Liver (tissue), 9 donors: ENCODE measurements around the gene C16orf92. TPM values are rescaled to one million over a fixed set of nuclear protein-coding genes. Genes with fewer than 3 reads are reported as not detected.

Source experiments
- DNase-seq: peaks from one replicate; pipeline ENCODE4 v3.0.0-alpha.2; 2017; ENCODE audit warnings: low spot score
- H3K27ac ChIP-seq, 2 donors: one replicate each; pipeline ENCODE4 v1.7.0; 2013; ENCODE audit warnings: inconsistent platforms in 2 of 2, low read length in 2 of 2, control low read depth in 1 of 2, low read depth in 1 of 2, mild to moderate bottlenecking in 1 of 2
- H3K27me3 ChIP-seq, 4 donors: one replicate each; pipeline versions ENCODE4 v1.6.1 to v1.7.0; 2013; ENCODE audit warnings: low read length in 3 of 4, inconsistent platforms in 1 of 4, mild to moderate bottlenecking in 1 of 4, moderate library complexity in 1 of 4; ENCODE audit not compliant: control insufficient read depth in 4 of 4, insufficient read depth in 4 of 4
- H3K36me3 ChIP-seq, 4 donors: one replicate each; pipeline versions ENCODE4 v1.6.1 to v1.7.0; 2013; ENCODE audit warnings: low read length in 3 of 4, mild to moderate bottlenecking in 3 of 4, low read depth in 1 of 4, moderate library complexity in 1 of 4; ENCODE audit not compliant: control insufficient read depth in 4 of 4, insufficient read depth in 3 of 4
- H3K4me1 ChIP-seq, 4 donors: one replicate each; pipeline versions ENCODE4 v1.6.1 to v1.7.0; 2013; ENCODE audit warnings: low read length in 3 of 4, mild to moderate bottlenecking in 3 of 4, moderate library complexity in 1 of 4; ENCODE audit not compliant: control insufficient read depth in 4 of 4, insufficient read depth in 4 of 4
- H3K4me3 ChIP-seq, 3 donors: one replicate each; pipeline versions ENCODE4 v1.6.1 to v1.7.0; 2013; ENCODE audit warnings: low read length in 3 of 3, control low read depth in 1 of 3, low read depth in 1 of 3, mild to moderate bottlenecking in 1 of 3
- H3K9ac ChIP-seq, 2 donors: one replicate each; pipeline ENCODE4 v1.7.0; 2013; ENCODE audit warnings: low read length in 2 of 2, mild to moderate bottlenecking in 2 of 2, moderate library complexity in 2 of 2, control low read depth in 1 of 2, low read depth in 1 of 2
- H3K9me3 ChIP-seq, 4 donors: one replicate each; pipeline versions ENCODE4 v1.6.1 to v1.7.0; 2013; ENCODE audit warnings: low read length in 3 of 4; ENCODE audit not compliant: control insufficient read depth in 4 of 4
- EGR1 ChIP-seq, 2 donors: IDR thresholded peaks; 2 replicates each; pipeline ENCODE4 v1.6.1; 2016 to 2018; ENCODE audit warnings: antibody characterized with exemption in 2 of 2, low read depth in 2 of 2
- FOXA1 ChIP-seq: IDR thresholded peaks from 2 replicates; pipeline ENCODE4 v1.6.1; 2016; ENCODE audit warnings: antibody characterized with exemption
- FOXA2 ChIP-seq: IDR thresholded peaks from 2 replicates; pipeline ENCODE4 v1.6.1; 2016; ENCODE audit warnings: antibody characterized with exemption
- GABPA ChIP-seq, 2 donors: IDR thresholded peaks in 1 of 2; conservative IDR thresholded peaks in 1 of 2; 2 replicates each; pipeline ENCODE4 v1.6.1; 2016; ENCODE audit warnings: antibody characterized with exemption in 2 of 2, mild to moderate bottlenecking in 1 of 2, moderate library complexity in 1 of 2
- HNF4A ChIP-seq, 2 donors: conservative IDR thresholded peaks; 2 replicates each; pipeline ENCODE4 v1.6.1; 2016; ENCODE audit warnings: antibody characterized with exemption in 2 of 2, mild to moderate bottlenecking in 2 of 2
- HNF4G ChIP-seq: IDR thresholded peaks from 2 replicates; pipeline ENCODE4 v1.6.1; 2016; ENCODE audit warnings: antibody characterized with exemption
- NR2F2 ChIP-seq: IDR thresholded peaks from 2 replicates; pipeline ENCODE4 v1.6.1; 2016; ENCODE audit warnings: antibody characterized with exemption
- RAD21 ChIP-seq, 2 donors: IDR thresholded peaks; 2 replicates each; pipeline ENCODE4 v1.6.1; 2016; ENCODE audit warnings: antibody characterized with exemption in 2 of 2, mild to moderate bottlenecking in 2 of 2
- RXRA ChIP-seq, 2 donors: IDR thresholded peaks; 2 replicates each; pipeline ENCODE4 v1.6.1; 2017 to 2018; ENCODE audit warnings: antibody characterized with exemption in 2 of 2, mild to moderate bottlenecking in 1 of 2
- TAF1 ChIP-seq: conservative IDR thresholded peaks from 2 replicates; pipeline ENCODE4 v1.6.1; 2016; ENCODE audit warnings: antibody characterized with exemption, mild to moderate bottlenecking
- YY1 ChIP-seq: IDR thresholded peaks from 2 replicates; pipeline ENCODE4 v1.6.1; 2016; ENCODE audit warnings: antibody characterized with exemption, mild to moderate bottlenecking
- WGBS: extraction: QIAGEN DNeasy Blood & Tissue Kit; methylation state at CpG from one replicate; pipeline ENCODE4 v1.1.7; 2013; 5-methylcytosine and 5-hydroxymethylcytosine counted together
- polyA plus RNA-seq, 2 donors: library from polyadenylated mRNA; stranded (reverse) in 1 of 2; unstranded in 1 of 2; fragments of 200-250 nt in 1 of 2; fragments of >200 nt in 1 of 2; fragmentation: Nextera tagmentation in 1 of 2; extraction: Ambion mirVana in 1 of 2; gene quantifications; one replicate each; pipeline versions ENCODE4 v1.2.1 to v1.2.3, GENCODE V29; 2013 to 2015
- total RNA-seq, 2 donors: library from RNA; depleted of rRNA; stranded (reverse); fragments of >200 nt; gene quantifications; one replicate each; pipeline ENCODE4 v1.2.3, GENCODE V29; 2014
- TF ChIP-seq, protein P1 (sequence below): IDR thresholded peaks from 2 replicates; pipeline ENCODE4 v1.6.1; 2016; ENCODE audit warnings: antibody characterized with exemption
- TF ChIP-seq, protein P2 (sequence below): IDR thresholded peaks from 2 replicates; pipeline ENCODE4 v1.6.1; 2016; ENCODE audit warnings: antibody characterized with exemption
- TF ChIP-seq, protein P3 (sequence below): IDR thresholded peaks from 2 replicates; pipeline ENCODE4 v1.6.1; 2016; ENCODE audit warnings: antibody characterized with exemption
- TF ChIP-seq, protein P4 (sequence below): fragments of 150-350 bp; IDR thresholded peaks from 2 replicates; pipeline ENCODE4 v1.5.1; 2017; ENCODE audit warnings: improper control_type of control experiment, low read depth, low read length; ENCODE audit not compliant: missing input control
- donor health status: healthy.
- donor health status: healthy.
- donor health status: healthy.
- donor health status: healthy.
- donor health status: healthy.

Gene C16orf92
- total and polyA plus RNA-seq, 4 donors = not detected

DNA sequence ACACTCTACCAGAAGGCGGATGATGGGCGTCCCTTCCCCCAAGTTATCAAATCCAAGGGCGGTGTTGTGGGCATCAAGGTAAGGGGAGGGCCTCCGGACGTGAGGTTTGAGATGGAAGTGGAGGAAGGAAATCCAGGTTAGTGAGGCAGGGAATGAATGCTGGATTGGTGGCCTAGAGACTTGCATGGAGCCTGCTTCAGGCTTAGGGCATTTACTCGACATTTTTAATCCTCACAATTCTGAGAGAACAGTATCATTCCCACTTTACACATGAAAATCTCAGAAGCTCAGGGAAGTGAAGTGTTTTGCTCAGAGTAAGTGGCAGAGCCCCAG, 44.6 kb downstream of the C16orf92 start:
- Histone ChIP-seq H3K36me3 (peaks cover 14 to 38% (median 35%) of the 10 kb centered on the region in 4 donors), H3K27ac (peak overlapping the region in 1 of 2 donors; percentile 100), H3K4me1 (peaks cover 0 to 34% (median 14%) of the 10 kb centered on the region in 4 donors), H3K9me3 (no peaks in the 10 kb centered on the region), H3K27me3 (no peaks in the 10 kb centered on the region), H3K4me3 (peak overlapping the region in 1 of 3 donors; percentile 5), H3K9ac (no peak overlapping the region)
- WGBS = 88% methylated on average over 6 of the region's 6 CpGs
- no peak for TF ChIP-seq HNF4A (conservative IDR thresholded peaks at IDR 0.05)
- TF ChIP-seq GABPA (IDR thresholded peaks at IDR 0.05 in 1 of 2, conservative IDR thresholded peaks at IDR 0.05 in 1 of 2) = no peak
- no peak for TF ChIP-seq NR2F2
- TF ChIP-seq, protein P1, sequence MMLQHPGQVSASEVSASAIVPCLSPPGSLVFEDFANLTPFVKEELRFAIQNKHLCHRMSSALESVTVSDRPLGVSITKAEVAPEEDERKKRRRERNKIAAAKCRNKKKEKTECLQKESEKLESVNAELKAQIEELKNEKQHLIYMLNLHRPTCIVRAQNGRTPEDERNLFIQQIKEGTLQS = no peak
- TF ChIP-seq YY1 = no peak
- TF ChIP-seq, protein P2, sequence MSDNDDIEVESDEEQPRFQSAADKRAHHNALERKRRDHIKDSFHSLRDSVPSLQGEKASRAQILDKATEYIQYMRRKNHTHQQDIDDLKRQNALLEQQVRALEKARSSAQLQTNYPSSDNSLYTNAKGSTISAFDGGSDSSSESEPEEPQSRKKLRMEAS = no peak
- no peak for TF ChIP-seq EGR1 (IDR thresholded peaks at IDR 0.05; ENCODE audit: low read depth in 2 of 2)
- no peak for TF ChIP-seq FOXA2
- no peak for TF ChIP-seq TAF1
- no peak for TF ChIP-seq HNF4G
- TF ChIP-seq RAD21 (IDR thresholded peaks at IDR 0.05) = no peak
- DNase-seq = no peak

DNA sequence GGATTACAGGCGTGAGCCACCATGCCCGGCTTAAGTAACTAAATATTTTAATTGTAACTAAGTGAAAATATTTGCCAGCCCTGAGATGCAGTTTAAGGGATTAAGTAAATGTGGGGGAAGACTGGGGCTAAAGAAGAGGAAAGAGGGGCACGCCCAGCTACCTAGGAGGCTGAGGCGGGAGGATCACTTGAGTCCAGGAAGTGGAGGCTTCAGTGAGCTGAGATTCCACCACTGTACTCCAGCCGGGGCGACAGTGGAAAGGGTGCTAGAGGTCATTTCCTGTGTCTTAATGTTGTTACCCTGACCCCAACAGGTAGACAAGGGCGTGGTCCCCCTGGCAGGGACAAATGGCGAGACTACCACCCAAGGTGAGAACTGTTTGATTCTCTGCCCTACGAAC, 45.3 kb downstream of the C16orf92 start:
- DNase-seq = no peak
- no peak overlapping the region for H3K9ac ChIP-seq
- H3K9me3 ChIP-seq = no peaks in the 10 kb centered on the region
- TF ChIP-seq, protein P2 = no peak
- TF ChIP-seq NR2F2 (no peak), EGR1 (IDR thresholded peaks at IDR 0.05; ENCODE audit: low read depth in 2 of 2) (no peak), FOXA1 (no peak), HNF4A (conservative IDR thresholded peaks at IDR 0.05) (no peak), TAF1 (no peak), FOXA2 (no peak), YY1 (no peak), GABPA (IDR thresholded peaks at IDR 0.05 in 1 of 2, conservative IDR thresholded peaks at IDR 0.05 in 1 of 2) (no peak), RXRA (IDR thresholded peaks at IDR 0.05) (no peak)
- TF ChIP-seq, protein P3, sequence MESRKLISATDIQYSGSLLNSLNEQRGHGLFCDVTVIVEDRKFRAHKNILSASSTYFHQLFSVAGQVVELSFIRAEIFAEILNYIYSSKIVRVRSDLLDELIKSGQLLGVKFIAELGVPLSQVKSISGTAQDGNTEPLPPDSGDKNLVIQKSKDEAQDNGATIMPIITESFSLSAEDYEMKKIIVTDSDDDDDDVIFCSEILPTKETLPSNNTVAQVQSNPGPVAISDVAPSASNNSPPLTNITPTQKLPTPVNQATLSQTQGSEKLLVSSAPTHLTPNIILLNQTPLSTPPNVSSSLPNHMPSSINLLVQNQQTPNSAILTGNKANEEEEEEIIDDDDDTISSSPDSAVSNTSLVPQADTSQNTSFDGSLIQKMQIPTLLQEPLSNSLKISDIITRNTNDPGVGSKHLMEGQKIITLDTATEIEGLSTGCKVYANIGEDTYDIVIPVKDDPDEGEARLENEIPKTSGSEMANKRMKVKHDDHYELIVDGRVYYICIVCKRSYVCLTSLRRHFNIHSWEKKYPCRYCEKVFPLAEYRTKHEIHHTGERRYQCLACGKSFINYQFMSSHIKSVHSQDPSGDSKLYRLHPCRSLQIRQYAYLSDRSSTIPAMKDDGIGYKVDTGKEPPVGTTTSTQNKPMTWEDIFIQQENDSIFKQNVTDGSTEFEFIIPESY = no peak
- TF ChIP-seq, protein P4, sequence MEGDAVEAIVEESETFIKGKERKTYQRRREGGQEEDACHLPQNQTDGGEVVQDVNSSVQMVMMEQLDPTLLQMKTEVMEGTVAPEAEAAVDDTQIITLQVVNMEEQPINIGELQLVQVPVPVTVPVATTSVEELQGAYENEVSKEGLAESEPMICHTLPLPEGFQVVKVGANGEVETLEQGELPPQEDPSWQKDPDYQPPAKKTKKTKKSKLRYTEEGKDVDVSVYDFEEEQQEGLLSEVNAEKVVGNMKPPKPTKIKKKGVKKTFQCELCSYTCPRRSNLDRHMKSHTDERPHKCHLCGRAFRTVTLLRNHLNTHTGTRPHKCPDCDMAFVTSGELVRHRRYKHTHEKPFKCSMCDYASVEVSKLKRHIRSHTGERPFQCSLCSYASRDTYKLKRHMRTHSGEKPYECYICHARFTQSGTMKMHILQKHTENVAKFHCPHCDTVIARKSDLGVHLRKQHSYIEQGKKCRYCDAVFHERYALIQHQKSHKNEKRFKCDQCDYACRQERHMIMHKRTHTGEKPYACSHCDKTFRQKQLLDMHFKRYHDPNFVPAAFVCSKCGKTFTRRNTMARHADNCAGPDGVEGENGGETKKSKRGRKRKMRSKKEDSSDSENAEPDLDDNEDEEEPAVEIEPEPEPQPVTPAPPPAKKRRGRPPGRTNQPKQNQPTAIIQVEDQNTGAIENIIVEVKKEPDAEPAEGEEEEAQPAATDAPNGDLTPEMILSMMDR = no peak
- H3K27ac ChIP-seq = no peak overlapping the region
- 85% methylated on average over 9 of the region's 9 CpGs for WGBS
- H3K27me3 ChIP-seq = no peaks in the 10 kb centered on the region
- peaks cover 0 to 34% (median 13%) of the 10 kb centered on the region in 4 donors for H3K4me1 ChIP-seq
- no peak overlapping the region for H3K4me3 ChIP-seq
- peaks cover 14 to 38% (median 35%) of the 10 kb centered on the region in 4 donors for H3K36me3 ChIP-seq
